Loucy (cell line): Measurements from ENCODE around the gene CD82.
A peak's percentile ranks its signal among the peaks of the same experiment; 100 is the strongest.

ENCODE experiments used
- H2AFZ ChIP-seq: fragments of 200-600 bp; sonication (generic); 2 replicates; pipeline ENCODE4 v1.6.0; 2016; ENCODE audit warnings: antibody characterized with exemption, mild to moderate bottlenecking, low read length, moderate library complexity
- H3F3A ChIP-seq: fragments of 200-600 bp; 2 replicates; pipeline ENCODE4 v1.6.0; 2016; ENCODE audit warnings: antibody characterized with exemption, low read depth, mild to moderate bottlenecking
- H3K27me3 ChIP-seq: fragments of 200-600 bp; sonication (generic); 2 replicates; pipeline ENCODE4 v1.6.1; 2014; ENCODE audit warnings: low read length, mild to moderate bottlenecking; ENCODE audit not compliant: insufficient read depth, poor library complexity, severe bottlenecking
- H3K36me3 ChIP-seq: fragments of 200-600 bp; sonication (generic); 2 replicates; pipeline ENCODE4 v1.6.1; 2016; ENCODE audit warnings: low read length; ENCODE audit not compliant: insufficient read depth
- H3K4me1 ChIP-seq: fragments of 200-600 bp; sonication (generic); 2 replicates; pipeline ENCODE4 v1.5.1; 2014; ENCODE audit warnings: low read length, mild to moderate bottlenecking; ENCODE audit not compliant: insufficient read depth, poor library complexity, severe bottlenecking
- H3K4me2 ChIP-seq: fragments of 200-600 bp; sonication (generic); 2 replicates; pipeline ENCODE4 v1.6.0; 2014; ENCODE audit warnings: antibody characterized with exemption, low read length, low read depth, mild to moderate bottlenecking; ENCODE audit not compliant: poor library complexity, severe bottlenecking
- H3K4me3 ChIP-seq: fragments of 200-600 bp; sonication (generic); 2 replicates; pipeline ENCODE4 v1.5.1; 2014; ENCODE audit warnings: low read length, mild to moderate bottlenecking, mixed read lengths; ENCODE audit not compliant: poor library complexity, severe bottlenecking
- H3K79me2 ChIP-seq: fragments of 200-600 bp; sonication (generic); 2 replicates; pipeline ENCODE4 v1.6.1; 2014; ENCODE audit warnings: low read length; ENCODE audit not compliant: insufficient read depth
- H3K9ac ChIP-seq: fragments of 200-600 bp; sonication (generic); 2 replicates; pipeline ENCODE4 v1.6.0; 2014; ENCODE audit warnings: mild to moderate bottlenecking, low read depth, low read length, moderate library complexity; ENCODE audit not compliant: poor library complexity, severe bottlenecking
- H3K9me2 ChIP-seq: fragments of 200-600 bp; sonication (generic); replicated peaks from 2 replicates; pipeline ENCODE4 v1.6.1; 2016; ENCODE audit warnings: low read depth, low read length, mixed read lengths
- H3K9me3 ChIP-seq: fragments of 200-600 bp; sonication (generic); 2 replicates; pipeline ENCODE4 v1.6.1; 2014; ENCODE audit warnings: mild to moderate bottlenecking, antibody characterized with exemption, low read length, low read depth; ENCODE audit not compliant: insufficient read depth
- H4K20me1 ChIP-seq: fragments of 200-600 bp; sonication (generic); 2 replicates; pipeline ENCODE4 v1.6.0; 2014; ENCODE audit warnings: antibody characterized with exemption, low read length, mild to moderate bottlenecking; ENCODE audit not compliant: insufficient read depth, poor library complexity, severe bottlenecking
- EZH2phosphoT487 ChIP-seq: fragments of 200-600 bp; IDR thresholded peaks from 2 replicates; pipeline ENCODE4 v1.6.1; 2018; ENCODE audit warnings: antibody characterized with exemption, mild to moderate bottlenecking, moderate library complexity, borderline replicate concordance
- TF ChIP-seq, protein P1 (sequence below): fragments of 200-600 bp; sonication (generic); conservative IDR thresholded peaks from 2 replicates; pipeline ENCODE4 v1.5.1; 2014; ENCODE audit warnings: mild to moderate bottlenecking, antibody characterized with exemption, low read length

The CD82 gene

GRCh38 chr11:44595006-44595405 lies 29.5 kb downstream of the CD82 start:
- Histone ChIP-seq H3K9me3 (no peaks in the 10 kb centered on the region), H3K79me2 (peaks cover 74% of the 10 kb centered on the region; the same call in 1 of the 2 replicates), H2AFZ (no peak overlapping the region), H3K36me3 (peaks cover 82% of the 10 kb centered on the region), H3K9ac (no peak overlapping the region), H3K4me1 (peaks cover 29% of the 10 kb centered on the region), H3K4me2 (no peak overlapping the region), H3F3A (no peaks in the 10 kb centered on the region), H4K20me1 (peaks cover 48% of the 10 kb centered on the region), H3K4me3 (no peak overlapping the region), H3K27me3 (no peaks in the 10 kb centered on the region), H3K9me2 (no peaks in the 10 kb centered on the region)
- TF ChIP-seq, protein P1, sequence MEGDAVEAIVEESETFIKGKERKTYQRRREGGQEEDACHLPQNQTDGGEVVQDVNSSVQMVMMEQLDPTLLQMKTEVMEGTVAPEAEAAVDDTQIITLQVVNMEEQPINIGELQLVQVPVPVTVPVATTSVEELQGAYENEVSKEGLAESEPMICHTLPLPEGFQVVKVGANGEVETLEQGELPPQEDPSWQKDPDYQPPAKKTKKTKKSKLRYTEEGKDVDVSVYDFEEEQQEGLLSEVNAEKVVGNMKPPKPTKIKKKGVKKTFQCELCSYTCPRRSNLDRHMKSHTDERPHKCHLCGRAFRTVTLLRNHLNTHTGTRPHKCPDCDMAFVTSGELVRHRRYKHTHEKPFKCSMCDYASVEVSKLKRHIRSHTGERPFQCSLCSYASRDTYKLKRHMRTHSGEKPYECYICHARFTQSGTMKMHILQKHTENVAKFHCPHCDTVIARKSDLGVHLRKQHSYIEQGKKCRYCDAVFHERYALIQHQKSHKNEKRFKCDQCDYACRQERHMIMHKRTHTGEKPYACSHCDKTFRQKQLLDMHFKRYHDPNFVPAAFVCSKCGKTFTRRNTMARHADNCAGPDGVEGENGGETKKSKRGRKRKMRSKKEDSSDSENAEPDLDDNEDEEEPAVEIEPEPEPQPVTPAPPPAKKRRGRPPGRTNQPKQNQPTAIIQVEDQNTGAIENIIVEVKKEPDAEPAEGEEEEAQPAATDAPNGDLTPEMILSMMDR = no peak

GRCh38 chr11:44595964-44596381 lies 30.5 kb downstream of the CD82 start:
- no peaks in the 10 kb centered on the region for H3K9me2 ChIP-seq
- no peak overlapping the region for H2AFZ ChIP-seq
- H3K36me3 ChIP-seq = peaks cover 86% of the 10 kb centered on the region
- no peaks in the 10 kb centered on the region for H3F3A ChIP-seq
- peaks cover 51% of the 10 kb centered on the region for H4K20me1 ChIP-seq
- H3K9ac ChIP-seq = peak overlapping the region; percentile 50
- peaks cover 70% of the 10 kb centered on the region; the same call in 1 of the 2 replicates for H3K79me2 ChIP-seq
- H3K4me2 ChIP-seq = peak overlapping the region; percentile 44
- no peak overlapping the region for H3K4me3 ChIP-seq
- TF ChIP-seq, protein P1 = no peak
- no peak for TF ChIP-seq EZH2phosphoT487
- no peaks in the 10 kb centered on the region for H3K27me3 ChIP-seq
- no peaks in the 10 kb centered on the region for H3K9me3 ChIP-seq
- peaks cover 29% of the 10 kb centered on the region for H3K4me1 ChIP-seq

DNA sequence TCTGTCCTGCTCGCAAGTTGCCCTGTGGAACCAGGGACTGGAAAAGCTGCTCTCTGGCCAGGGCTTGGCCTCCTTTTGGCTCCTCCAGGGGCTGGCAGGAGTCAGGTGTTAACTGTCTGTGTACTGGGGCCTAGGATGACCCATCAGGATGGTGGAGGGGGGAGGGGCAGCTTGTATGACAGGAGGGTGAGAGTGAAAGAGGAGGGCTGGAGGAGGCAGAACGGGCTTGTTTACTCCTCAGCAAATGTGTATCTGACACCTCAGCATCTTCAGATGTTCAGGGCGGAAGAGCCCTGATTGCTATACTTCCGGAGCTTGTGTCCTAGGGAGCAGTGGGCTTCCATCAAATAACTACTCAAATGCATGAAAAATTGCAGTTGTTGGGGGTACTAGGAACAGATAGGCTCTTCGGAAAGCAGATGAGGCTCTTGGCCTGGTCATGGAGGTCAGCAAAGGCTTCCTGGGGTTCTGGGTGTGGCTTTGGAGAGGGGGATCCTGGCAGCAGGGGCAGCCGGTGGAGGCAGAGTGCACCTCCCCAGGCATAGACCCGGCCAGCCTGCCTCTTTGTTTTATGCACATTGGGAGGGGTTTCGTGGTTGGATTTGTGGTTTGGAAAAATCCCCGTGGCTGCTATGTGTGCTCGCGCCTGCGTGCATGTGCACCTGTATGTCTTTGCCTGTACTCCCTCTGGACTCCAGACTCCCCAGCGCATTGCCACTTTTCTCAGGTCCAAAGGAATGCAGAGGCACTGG lies 31.2 kb downstream of the CD82 start:
- Histone ChIP-seq H3F3A (no peaks in the 10 kb centered on the region), H4K20me1 (peaks cover 52% of the 10 kb centered on the region), H3K9me3 (no peaks in the 10 kb centered on the region), H3K4me1 (peaks cover 29% of the 10 kb centered on the region), H3K9ac (peak overlapping the region; percentile 50), H3K36me3 (peaks cover 86% of the 10 kb centered on the region), H3K4me3 (no peak overlapping the region), H3K9me2 (no peaks in the 10 kb centered on the region), H2AFZ (no peak overlapping the region), H3K4me2 (peak overlapping the region; percentile 44), H3K27me3 (no peaks in the 10 kb centered on the region), H3K79me2 (peaks cover 70% of the 10 kb centered on the region; the same call in 1 of the 2 replicates)
- TF ChIP-seq, protein P1 = no peak
- no peak for TF ChIP-seq EZH2phosphoT487
